ENCODE results near the gene UCP3.
A peak's percentile ranks its signal among the peaks of the same experiment; 100 is the strongest.

Gene UCP3

DNA sequence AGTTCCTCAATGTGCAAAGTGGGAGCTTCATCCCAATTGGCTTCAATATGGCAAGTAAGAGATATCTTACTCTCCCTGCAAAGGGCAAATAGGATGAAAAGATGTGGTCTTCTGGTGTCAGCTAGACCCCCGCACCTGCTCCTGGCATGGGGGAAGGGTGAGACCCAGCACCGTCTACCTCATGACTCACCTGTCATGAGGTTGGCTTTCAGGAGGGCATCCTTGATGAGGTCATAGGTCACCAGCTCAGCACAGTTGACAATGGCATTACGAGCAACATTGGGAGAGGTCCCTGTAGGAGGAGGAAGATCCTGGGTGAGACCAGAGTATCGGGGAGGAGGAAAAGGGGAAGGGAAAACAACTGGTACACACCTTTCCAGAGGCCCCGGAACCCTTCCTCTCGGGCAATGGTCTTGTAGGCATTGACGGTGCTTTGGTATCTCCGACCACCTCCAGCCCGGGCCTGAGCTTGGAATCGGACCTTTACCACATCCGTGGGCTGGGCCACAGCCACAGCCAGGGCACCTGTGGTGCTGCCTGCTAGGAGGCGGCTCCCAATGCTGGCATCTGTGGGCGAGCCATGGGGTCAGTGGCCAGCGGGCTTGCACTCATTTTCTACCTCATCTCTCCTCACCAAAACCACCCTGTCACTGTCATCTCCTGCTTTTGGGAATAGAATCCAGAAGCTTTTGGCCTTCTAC is 32.3 kb downstream of the UCP3 start:
- H3K27ac ChIP-seq = no peak overlapping the region
- TF ChIP-seq, protein P1, sequence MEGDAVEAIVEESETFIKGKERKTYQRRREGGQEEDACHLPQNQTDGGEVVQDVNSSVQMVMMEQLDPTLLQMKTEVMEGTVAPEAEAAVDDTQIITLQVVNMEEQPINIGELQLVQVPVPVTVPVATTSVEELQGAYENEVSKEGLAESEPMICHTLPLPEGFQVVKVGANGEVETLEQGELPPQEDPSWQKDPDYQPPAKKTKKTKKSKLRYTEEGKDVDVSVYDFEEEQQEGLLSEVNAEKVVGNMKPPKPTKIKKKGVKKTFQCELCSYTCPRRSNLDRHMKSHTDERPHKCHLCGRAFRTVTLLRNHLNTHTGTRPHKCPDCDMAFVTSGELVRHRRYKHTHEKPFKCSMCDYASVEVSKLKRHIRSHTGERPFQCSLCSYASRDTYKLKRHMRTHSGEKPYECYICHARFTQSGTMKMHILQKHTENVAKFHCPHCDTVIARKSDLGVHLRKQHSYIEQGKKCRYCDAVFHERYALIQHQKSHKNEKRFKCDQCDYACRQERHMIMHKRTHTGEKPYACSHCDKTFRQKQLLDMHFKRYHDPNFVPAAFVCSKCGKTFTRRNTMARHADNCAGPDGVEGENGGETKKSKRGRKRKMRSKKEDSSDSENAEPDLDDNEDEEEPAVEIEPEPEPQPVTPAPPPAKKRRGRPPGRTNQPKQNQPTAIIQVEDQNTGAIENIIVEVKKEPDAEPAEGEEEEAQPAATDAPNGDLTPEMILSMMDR (IDR thresholded peaks at IDR 0.05) = no peak
- peaks cover 41 to 42% of the 10 kb centered on the region in 2 experiments for H3K4me1 ChIP-seq (ENCODE audit: control insufficient read depth in 1 of 2, insufficient read depth in 1 of 2, low read depth in 1 of 2, low read length in 1 of 2)
- no peaks in the 10 kb centered on the region for H3K9me3 ChIP-seq
- H3K36me3 ChIP-seq = peaks cover 67% of the 10 kb centered on the region
- no peak overlapping the region for H3K4me3 ChIP-seq (ENCODE audit: low read depth in 1 of 2, low read length in 1 of 2)
- H3K27me3 ChIP-seq = no peaks in the 10 kb centered on the region

DNA sequence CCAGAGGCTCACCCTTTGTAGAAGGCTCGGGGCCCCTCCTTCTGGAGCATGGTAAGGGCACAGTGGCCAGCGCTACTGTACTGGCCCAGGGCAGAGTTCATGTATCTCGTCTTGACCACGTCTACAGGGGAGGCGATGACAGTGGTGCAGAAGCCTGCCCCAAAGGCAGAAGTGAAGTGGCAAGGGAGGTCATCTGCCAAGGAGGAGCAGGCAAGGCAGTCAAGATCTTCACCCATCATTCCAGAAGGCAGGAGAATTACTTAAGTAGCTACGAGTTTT is 33.5 kb downstream of the UCP3 start:
- TF ChIP-seq, protein P1 (IDR thresholded peaks at IDR 0.05) = no peak
- Histone ChIP-seq H3K4me3 (ENCODE audit: low read depth in 1 of 2, low read length in 1 of 2) (no peak overlapping the region), H3K4me1 (ENCODE audit: control insufficient read depth in 1 of 2, insufficient read depth in 1 of 2, low read depth in 1 of 2, low read length in 1 of 2) (peaks cover 29 to 30% of the 10 kb centered on the region in 2 experiments), H3K36me3 (peaks cover 62% of the 10 kb centered on the region), H3K27ac (peak overlapping the region; percentile 33), H3K9me3 (no peaks in the 10 kb centered on the region), H3K27me3 (no peaks in the 10 kb centered on the region)

DNA sequence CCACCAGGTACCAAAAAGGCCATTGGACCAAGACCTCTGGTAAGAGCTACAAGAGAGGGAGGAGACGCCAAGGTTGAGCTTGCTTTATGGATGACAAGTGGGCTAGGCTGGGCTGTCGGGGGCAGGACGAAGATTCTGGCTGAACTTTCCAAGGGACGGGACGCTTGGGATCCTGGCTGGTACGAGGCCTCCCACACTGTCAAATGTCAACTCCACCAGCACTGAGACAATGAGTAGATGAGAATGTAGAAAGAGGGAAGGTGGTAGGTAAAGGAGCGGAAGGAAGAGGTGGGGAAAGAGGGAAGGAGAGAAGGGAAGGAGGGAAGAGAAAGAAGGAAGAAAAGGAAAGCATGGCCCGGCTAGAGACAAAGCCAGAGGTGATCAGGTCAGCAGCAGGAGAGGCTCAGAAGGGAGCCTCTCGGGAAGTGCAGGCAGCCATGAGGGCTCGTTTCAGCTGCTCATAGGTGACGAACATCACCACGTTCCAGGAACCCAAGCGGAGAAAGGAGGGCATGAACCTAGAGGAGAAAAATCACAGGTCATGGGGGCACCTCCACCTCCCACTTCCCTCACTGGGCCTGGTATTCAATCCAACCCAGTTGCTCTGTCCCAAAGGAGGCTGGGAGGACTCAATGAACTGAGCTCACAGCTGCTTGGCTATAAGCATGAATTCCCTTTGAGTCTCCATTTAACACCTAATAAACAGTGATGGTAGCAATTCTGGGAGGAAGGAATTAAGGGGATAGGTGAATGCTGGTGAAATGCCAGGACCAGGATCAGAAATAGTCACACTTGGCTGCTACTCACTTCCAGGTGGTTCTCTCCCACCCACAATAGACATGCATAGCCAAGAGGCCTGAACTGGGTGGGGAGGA is 34.0 kb downstream of the UCP3 start:
- H3K9me3 ChIP-seq = no peaks in the 10 kb centered on the region
- no peak overlapping the region for H3K4me3 ChIP-seq (ENCODE audit: low read depth in 1 of 2, low read length in 1 of 2)
- peak overlapping the region; percentile 53 for H3K27ac ChIP-seq
- peaks cover 62% of the 10 kb centered on the region for H3K36me3 ChIP-seq
- H3K27me3 ChIP-seq = no peaks in the 10 kb centered on the region
- H3K4me1 ChIP-seq (ENCODE audit: control insufficient read depth in 1 of 2, insufficient read depth in 1 of 2, low read depth in 1 of 2, low read length in 1 of 2) = peaks cover 23 to 25% of the 10 kb centered on the region in 2 experiments
- TF ChIP-seq, protein P1 (IDR thresholded peaks at IDR 0.05) = no peak

DNA sequence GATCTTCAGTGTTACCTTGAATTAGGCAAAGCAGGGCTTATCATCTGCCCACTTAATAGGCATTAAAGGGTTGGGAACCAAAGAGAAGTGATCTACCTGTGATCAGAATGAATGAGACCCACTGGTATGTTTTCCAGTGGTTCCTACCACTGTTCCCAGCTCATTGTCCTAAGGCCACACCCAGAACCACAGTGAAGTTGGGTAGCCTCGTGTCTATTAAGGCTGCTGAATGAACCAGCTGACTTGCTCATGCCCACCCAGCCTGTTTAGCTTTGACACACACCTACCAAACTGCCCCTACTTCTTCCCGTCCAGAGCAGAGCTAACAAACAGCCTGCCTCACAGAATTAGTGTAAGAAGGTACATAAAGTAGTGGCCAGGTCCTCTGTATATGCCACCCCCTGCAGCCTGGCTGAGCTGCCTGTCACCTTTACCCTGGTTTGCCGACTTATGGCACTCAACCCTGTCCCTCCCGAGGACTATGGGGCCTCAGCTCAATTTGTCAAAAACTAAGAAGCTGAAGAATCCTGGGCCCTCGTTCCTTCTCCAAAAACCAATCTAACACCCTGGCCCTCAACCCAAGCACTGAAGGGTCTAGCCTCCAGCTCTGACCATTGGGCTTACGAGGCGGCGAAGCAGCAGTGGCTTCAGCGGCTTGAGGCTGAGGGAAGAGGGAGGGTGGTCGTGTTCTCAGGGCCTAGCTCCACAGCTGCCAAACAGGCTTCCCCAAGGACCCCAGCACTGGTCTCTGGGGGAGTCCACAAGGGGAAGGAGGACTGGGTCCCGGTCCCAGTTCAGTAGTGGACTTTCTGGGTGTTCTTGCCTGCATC is 36.0 kb downstream of the UCP3 start:
- H3K4me1 ChIP-seq (ENCODE audit: control insufficient read depth in 1 of 2, insufficient read depth in 1 of 2, low read depth in 1 of 2, low read length in 1 of 2) = peaks cover 10% of the 10 kb centered on the region in 2 experiments
- no peaks in the 10 kb centered on the region for H3K9me3 ChIP-seq
- H3K27me3 ChIP-seq = no peaks in the 10 kb centered on the region
- H3K4me3 ChIP-seq (ENCODE audit: low read depth in 1 of 2, low read length in 1 of 2) = no peak overlapping the region
- H3K27ac ChIP-seq = peak overlapping the region; percentile 53
- TF ChIP-seq, protein P1 (IDR thresholded peaks at IDR 0.05) = no peak
- H3K36me3 ChIP-seq = peaks cover 49% of the 10 kb centered on the region

DNA sequence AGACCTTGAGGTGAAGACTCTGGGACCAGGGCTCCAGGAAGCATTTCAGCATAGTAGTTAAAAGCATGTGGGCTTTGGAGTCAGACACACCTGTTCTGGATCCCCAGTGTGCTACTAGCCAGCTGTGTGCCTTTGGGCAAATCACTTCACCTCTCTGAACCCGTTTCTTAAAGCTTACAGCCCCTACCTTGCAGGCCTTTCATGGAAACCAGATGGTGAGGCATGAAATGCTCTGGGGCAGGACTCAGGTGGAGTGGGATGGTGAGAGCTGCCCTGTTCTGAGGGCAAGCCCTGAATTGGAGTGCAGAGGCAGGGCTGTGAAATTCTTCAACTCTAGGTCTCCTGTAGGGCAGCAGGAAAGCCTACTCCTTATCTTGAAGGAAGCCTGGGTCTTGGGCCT is 36.7 kb downstream of the UCP3 start:
- no peak overlapping the region for H3K27ac ChIP-seq

More for the DNA sequence above, 36.7 kb downstream of the UCP3 start:
- TF ChIP-seq, protein P1 (IDR thresholded peaks at IDR 0.05) = no peak
- Histone ChIP-seq H3K36me3 (peaks cover 43% of the 10 kb centered on the region), H3K9me3 (no peaks in the 10 kb centered on the region), H3K4me3 (ENCODE audit: low read depth in 1 of 2, low read length in 1 of 2) (no peak overlapping the region), H3K4me1 (ENCODE audit: control insufficient read depth in 1 of 2, insufficient read depth in 1 of 2, low read depth in 1 of 2, low read length in 1 of 2) (peaks cover 10% of the 10 kb centered on the region in 2 experiments), H3K27me3 (no peaks in the 10 kb centered on the region)

All from neutrophil (primary cell).